Adrenal gland (tissue), 5 donors: ENCODE measurements around the gene TCERG1L.

Experiments used
- CTCF ChIP-seq, 6 experiments: fragments of 450-650 bp in 4 of 6; fragments of 200-600 bp in 2 of 6; sonication (generic) in 1 of 6; IDR thresholded peaks; 1 replicate in 5 of 6; 2 replicates in 1 of 6; pipeline versions ENCODE4 v1.5.1 to v1.8.0; 2016 to 2021; ENCODE audit warnings: antibody characterized with exemption in 6 of 6, mild to moderate bottlenecking in 2 of 6, moderate library complexity in 1 of 6
- POLR2A ChIP-seq, 2 donors: fragments of 450-650 bp; IDR thresholded peaks; one replicate each; pipeline ENCODE4 v1.6.1; 2017; ENCODE audit warnings: antibody characterized with exemption in 2 of 2, mild to moderate bottlenecking in 2 of 2, moderate library complexity in 1 of 2
- donor health status: DM: no; HTN: no; CAD: no.

GRCh38 chr10:131154306-131155025, 157.1 kb downstream of the TCERG1L start:
- TF ChIP-seq CTCF (IDR thresholded peaks at IDR 0.05) (no peak), POLR2A (IDR thresholded peaks at IDR 0.05) (no peak)
